Measurements from ENCODE around the gene GARIN3.

The GARIN3 gene

GRCh38 chr5:157142317-157143126 is 23.5 kb downstream of the GARIN3 start, which contains the start of gene MED7:
TSS of gene MED7 (minus strand) at chr5:157142865. CDS start at chr5:157139431, 3,434 bp downstream.
- Histone ChIP-seq H3K9me3 (ENCODE audit: control insufficient read depth, insufficient read depth, low read length) (no peaks in the 10 kb centered on the region), H3K27ac (ENCODE audit: low read depth, low read length) (peak within 1 kb of the TSS; percentile 86), H3K4me3 (ENCODE audit: low read depth, low read length) (peak within 1 kb of the TSS; percentile 90), H3K36me3 (ENCODE audit: control insufficient read depth, insufficient read depth, low read length) (peaks cover 19% of the 10 kb centered on the region), H3K9ac (ENCODE audit: low read depth, low read length) (peak within 1 kb of the TSS; percentile 85), H3K27me3 (ENCODE audit: control insufficient read depth, insufficient read depth, low read length) (no peaks in the 10 kb centered on the region), H3K4me1 (ENCODE audit: control insufficient read depth, insufficient read depth, low read length) (no peaks in the 10 kb centered on the region)

DNA sequence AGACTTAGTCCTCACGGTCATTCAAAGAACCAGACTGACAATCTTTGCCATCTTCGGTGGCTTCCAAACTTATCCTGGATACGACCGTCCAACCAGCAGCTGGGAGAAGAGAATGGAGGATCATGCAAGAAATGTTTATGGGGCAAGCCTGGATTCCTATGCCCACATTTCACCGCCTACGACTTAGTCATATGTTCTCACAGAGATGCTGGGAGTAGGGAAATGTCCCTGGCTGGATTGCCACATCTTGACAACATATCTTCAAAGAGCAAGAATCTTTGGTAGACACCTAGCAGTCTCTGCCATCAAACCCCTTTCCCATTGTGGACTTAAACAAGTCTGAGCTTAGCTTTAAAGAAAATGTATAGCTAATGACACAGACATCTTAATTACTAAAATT is 28.4 kb downstream of the GARIN3 start:
- Histone ChIP-seq H3K4me3 (ENCODE audit: low read depth, low read length) (no peak overlapping the region), H3K4me1 (ENCODE audit: control insufficient read depth, insufficient read depth, low read length) (no peaks in the 10 kb centered on the region), H3K9me3 (ENCODE audit: control insufficient read depth, insufficient read depth, low read length) (no peaks in the 10 kb centered on the region), H3K27me3 (ENCODE audit: control insufficient read depth, insufficient read depth, low read length) (no peaks in the 10 kb centered on the region), H3K9ac (ENCODE audit: low read depth, low read length) (no peak overlapping the region), H3K36me3 (ENCODE audit: control insufficient read depth, insufficient read depth, low read length) (peaks cover 24% of the 10 kb centered on the region), H3K27ac (ENCODE audit: low read depth, low read length) (no peak overlapping the region)

DNA sequence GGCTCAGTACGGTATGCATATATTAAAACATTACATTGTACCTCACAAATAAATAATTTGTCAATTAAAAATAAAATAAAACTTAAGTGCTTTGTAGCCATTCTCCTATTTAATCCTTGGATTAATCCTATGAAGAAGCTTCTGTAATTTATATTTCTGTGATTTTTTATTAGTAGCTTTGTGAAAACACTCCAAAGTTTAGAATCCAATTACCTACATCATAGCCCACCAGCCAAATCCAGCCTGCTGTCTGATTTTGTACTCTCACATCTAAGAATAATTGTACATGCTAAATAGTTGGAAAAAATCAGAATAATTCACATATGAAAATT is 33.8 kb downstream of the GARIN3 start:
- Histone ChIP-seq H3K27me3 (ENCODE audit: control insufficient read depth, insufficient read depth, low read length) (no peaks in the 10 kb centered on the region), H3K4me3 (ENCODE audit: low read depth, low read length) (no peak overlapping the region), H3K27ac (ENCODE audit: low read depth, low read length) (no peak overlapping the region), H3K9me3 (ENCODE audit: control insufficient read depth, insufficient read depth, low read length) (no peaks in the 10 kb centered on the region), H3K9ac (ENCODE audit: low read depth, low read length) (no peak overlapping the region), H3K4me1 (ENCODE audit: control insufficient read depth, insufficient read depth, low read length) (0 out of 2 replicates have a peak, but pooled peaks cover 2% of the 10 kb centered on the region), H3K36me3 (ENCODE audit: control insufficient read depth, insufficient read depth, low read length) (0 out of 2 replicates have a peak, but pooled peaks cover 3% of the 10 kb centered on the region)

- Histone ChIP-seq H3K27ac (ENCODE audit: low read depth, low read length) (no peak overlapping the region), H3K36me3 (ENCODE audit: control insufficient read depth, insufficient read depth, low read length) (no peaks in the 10 kb centered on the region), H3K27me3 (ENCODE audit: control insufficient read depth, insufficient read depth, low read length) (no peaks in the 10 kb centered on the region), H3K9me3 (ENCODE audit: control insufficient read depth, insufficient read depth, low read length) (no peaks in the 10 kb centered on the region), H3K4me3 (ENCODE audit: low read depth, low read length) (no peak overlapping the region), H3K9ac (ENCODE audit: low read depth, low read length) (no peak overlapping the region), H3K4me1 (ENCODE audit: control insufficient read depth, insufficient read depth, low read length) (0 out of 2 replicates have a peak, but pooled peaks cover 2% of the 10 kb centered on the region)
Measured at GRCh38 chr5:157130925-157131324, 35.1 kb downstream of the GARIN3 start.

GRCh38 chr5:157121709-157122108 is 44.4 kb downstream of the GARIN3 start:
- no peaks in the 10 kb centered on the region for H3K4me1 ChIP-seq (ENCODE audit: control insufficient read depth, insufficient read depth, low read length)

DNA sequence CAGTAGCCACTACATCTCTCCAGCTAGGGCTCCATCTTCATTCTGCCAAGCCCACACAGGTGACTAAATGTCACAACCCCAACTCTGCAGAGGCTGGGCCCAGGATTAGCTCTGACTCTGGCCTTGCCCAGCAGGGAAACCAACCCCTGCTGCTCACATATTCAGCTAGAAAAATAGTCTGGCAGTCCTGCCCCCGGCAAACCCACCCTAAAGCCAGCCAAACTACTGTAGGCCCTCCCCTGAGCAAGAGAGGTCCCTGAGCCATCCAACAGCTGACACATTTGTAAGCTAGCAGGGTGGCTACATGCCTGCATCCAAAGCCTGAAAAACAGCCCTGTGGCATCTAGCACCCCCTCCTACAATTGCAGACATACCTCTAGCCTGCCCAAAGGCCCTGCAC is 46.0 kb downstream of the GARIN3 start:
- Histone ChIP-seq H3K9ac (ENCODE audit: low read depth, low read length) (no peak overlapping the region), H3K4me1 (ENCODE audit: control insufficient read depth, insufficient read depth, low read length) (no peaks in the 10 kb centered on the region), H3K36me3 (ENCODE audit: control insufficient read depth, insufficient read depth, low read length) (no peaks in the 10 kb centered on the region), H3K27me3 (ENCODE audit: control insufficient read depth, insufficient read depth, low read length) (no peaks in the 10 kb centered on the region), H3K9me3 (ENCODE audit: control insufficient read depth, insufficient read depth, low read length) (no peaks in the 10 kb centered on the region), H3K27ac (ENCODE audit: low read depth, low read length) (no peak overlapping the region), H3K4me3 (ENCODE audit: low read depth, low read length) (no peak overlapping the region)

More at GRCh38 chr5:157121709-157122108, 44.4 kb downstream of the GARIN3 start:
- Histone ChIP-seq H3K9me3 (ENCODE audit: control insufficient read depth, insufficient read depth, low read length) (no peaks in the 10 kb centered on the region), H3K27ac (ENCODE audit: low read depth, low read length) (no peak overlapping the region), H3K36me3 (ENCODE audit: control insufficient read depth, insufficient read depth, low read length) (no peaks in the 10 kb centered on the region), H3K9ac (ENCODE audit: low read depth, low read length) (no peak overlapping the region), H3K4me3 (ENCODE audit: low read depth, low read length) (no peak overlapping the region), H3K27me3 (ENCODE audit: control insufficient read depth, insufficient read depth, low read length) (no peaks in the 10 kb centered on the region)

DNA sequence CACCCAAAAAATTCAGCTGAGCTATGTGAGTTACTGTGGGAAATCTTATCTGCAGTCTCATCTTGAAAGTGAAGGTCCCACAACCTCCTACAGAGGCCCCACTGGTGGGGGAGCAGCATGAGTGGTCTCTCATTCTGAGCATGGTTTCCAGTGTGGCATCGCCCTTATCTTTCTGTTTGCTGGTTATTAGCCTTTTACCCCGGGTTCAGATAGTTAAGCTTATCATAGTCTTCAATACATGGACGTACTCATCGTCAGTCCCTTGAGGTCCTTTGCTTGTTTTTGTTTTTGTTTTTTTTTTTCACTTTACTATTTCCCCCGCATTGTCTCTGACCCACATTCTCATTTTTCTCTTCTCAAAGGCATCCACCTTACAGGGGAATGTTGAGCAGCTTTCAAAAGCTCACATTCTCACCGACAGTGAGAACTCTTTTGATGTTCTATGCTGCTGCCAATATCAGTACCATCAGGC is 49.5 kb downstream of the GARIN3 start:
- Histone ChIP-seq H3K9me3 (ENCODE audit: control insufficient read depth, insufficient read depth, low read length) (no peaks in the 10 kb centered on the region), H3K27ac (ENCODE audit: low read depth, low read length) (no peak overlapping the region), H3K27me3 (ENCODE audit: control insufficient read depth, insufficient read depth, low read length) (no peaks in the 10 kb centered on the region), H3K36me3 (ENCODE audit: control insufficient read depth, insufficient read depth, low read length) (no peaks in the 10 kb centered on the region), H3K9ac (ENCODE audit: low read depth, low read length) (no peak overlapping the region), H3K4me1 (ENCODE audit: control insufficient read depth, insufficient read depth, low read length) (no peaks in the 10 kb centered on the region), H3K4me3 (ENCODE audit: low read depth, low read length) (no peak overlapping the region)

DNA sequence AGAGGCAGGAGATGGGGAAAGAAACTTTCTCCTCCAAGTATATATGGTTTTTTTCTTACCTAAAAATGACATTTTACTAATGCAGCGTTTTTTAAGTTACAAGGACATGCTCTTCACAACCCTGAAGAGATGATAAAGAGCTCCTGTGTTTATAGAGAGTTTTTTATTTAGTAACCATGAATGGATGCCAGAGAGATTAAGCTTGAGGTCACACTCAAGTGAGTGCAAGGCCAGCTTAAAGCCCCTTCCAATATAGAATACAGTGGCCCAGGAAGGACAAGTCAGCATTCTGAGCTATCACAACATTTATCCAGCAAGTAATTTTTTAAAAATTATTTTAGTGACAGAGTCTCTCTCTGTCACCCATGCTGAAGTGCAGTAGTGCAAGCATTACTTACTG is 50.6 kb downstream of the GARIN3 start:
- Histone ChIP-seq H3K27ac (ENCODE audit: low read depth, low read length) (no peak overlapping the region), H3K36me3 (ENCODE audit: control insufficient read depth, insufficient read depth, low read length) (no peaks in the 10 kb centered on the region), H3K4me1 (ENCODE audit: control insufficient read depth, insufficient read depth, low read length) (no peaks in the 10 kb centered on the region), H3K4me3 (ENCODE audit: low read depth, low read length) (no peak overlapping the region), H3K9me3 (ENCODE audit: control insufficient read depth, insufficient read depth, low read length) (no peaks in the 10 kb centered on the region), H3K27me3 (ENCODE audit: control insufficient read depth, insufficient read depth, low read length) (no peaks in the 10 kb centered on the region), H3K9ac (ENCODE audit: low read depth, low read length) (no peak overlapping the region)

DNA sequence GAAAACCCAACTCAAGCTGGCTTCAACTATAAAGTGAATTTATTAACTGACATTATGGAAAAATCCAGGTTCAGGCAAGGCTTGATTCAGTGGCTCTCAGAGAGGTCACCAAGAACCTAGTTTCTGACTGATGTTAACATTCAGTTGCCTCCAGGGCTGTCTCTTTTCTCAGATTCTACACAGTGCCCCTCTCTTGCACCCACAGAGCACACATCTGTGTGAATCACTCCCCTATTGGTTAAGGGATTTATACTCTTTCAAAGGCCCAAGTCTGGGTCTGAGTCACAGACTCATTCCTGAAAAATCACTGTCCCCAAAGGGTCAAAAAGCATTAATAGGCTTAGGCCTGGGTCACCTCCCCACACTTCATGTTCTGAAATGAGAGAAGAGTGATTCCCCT is 51.1 kb downstream of the GARIN3 start:
- no peaks in the 10 kb centered on the region for H3K9me3 ChIP-seq (ENCODE audit: control insufficient read depth, insufficient read depth, low read length)
- H3K9ac ChIP-seq (ENCODE audit: low read depth, low read length), result no peak overlapping the region
- H3K4me1 ChIP-seq (ENCODE audit: control insufficient read depth, insufficient read depth, low read length), result no peaks in the 10 kb centered on the region
- no peaks in the 10 kb centered on the region for H3K36me3 ChIP-seq (ENCODE audit: control insufficient read depth, insufficient read depth, low read length)
- no peaks in the 10 kb centered on the region for H3K27me3 ChIP-seq (ENCODE audit: control insufficient read depth, insufficient read depth, low read length)
- no peak overlapping the region for H3K27ac ChIP-seq (ENCODE audit: low read depth, low read length)
- no peak overlapping the region for H3K4me3 ChIP-seq (ENCODE audit: low read depth, low read length)

GRCh38 chr5:157113002-157113401 is 53.1 kb downstream of the GARIN3 start:
- no peak overlapping the region for H3K27ac ChIP-seq (ENCODE audit: low read depth, low read length)
- no peaks in the 10 kb centered on the region for H3K27me3 ChIP-seq (ENCODE audit: control insufficient read depth, insufficient read depth, low read length)
- H3K36me3 ChIP-seq (ENCODE audit: control insufficient read depth, insufficient read depth, low read length), result no peaks in the 10 kb centered on the region
- no peak overlapping the region for H3K4me3 ChIP-seq (ENCODE audit: low read depth, low read length)
- H3K9me3 ChIP-seq (ENCODE audit: control insufficient read depth, insufficient read depth, low read length), result no peaks in the 10 kb centered on the region
- no peaks in the 10 kb centered on the region for H3K4me1 ChIP-seq (ENCODE audit: control insufficient read depth, insufficient read depth, low read length)
- no peak overlapping the region for H3K9ac ChIP-seq (ENCODE audit: low read depth, low read length)
